ENCODE results near the gene ACAD9. TPM values are rescaled to one million over a fixed set of nuclear protein-coding genes. Genes with fewer than 3 reads are reported as not detected.

The ACAD9 gene
- total RNA-seq, 1 donor from 2014 or later = 43.0 TPM

DNA sequence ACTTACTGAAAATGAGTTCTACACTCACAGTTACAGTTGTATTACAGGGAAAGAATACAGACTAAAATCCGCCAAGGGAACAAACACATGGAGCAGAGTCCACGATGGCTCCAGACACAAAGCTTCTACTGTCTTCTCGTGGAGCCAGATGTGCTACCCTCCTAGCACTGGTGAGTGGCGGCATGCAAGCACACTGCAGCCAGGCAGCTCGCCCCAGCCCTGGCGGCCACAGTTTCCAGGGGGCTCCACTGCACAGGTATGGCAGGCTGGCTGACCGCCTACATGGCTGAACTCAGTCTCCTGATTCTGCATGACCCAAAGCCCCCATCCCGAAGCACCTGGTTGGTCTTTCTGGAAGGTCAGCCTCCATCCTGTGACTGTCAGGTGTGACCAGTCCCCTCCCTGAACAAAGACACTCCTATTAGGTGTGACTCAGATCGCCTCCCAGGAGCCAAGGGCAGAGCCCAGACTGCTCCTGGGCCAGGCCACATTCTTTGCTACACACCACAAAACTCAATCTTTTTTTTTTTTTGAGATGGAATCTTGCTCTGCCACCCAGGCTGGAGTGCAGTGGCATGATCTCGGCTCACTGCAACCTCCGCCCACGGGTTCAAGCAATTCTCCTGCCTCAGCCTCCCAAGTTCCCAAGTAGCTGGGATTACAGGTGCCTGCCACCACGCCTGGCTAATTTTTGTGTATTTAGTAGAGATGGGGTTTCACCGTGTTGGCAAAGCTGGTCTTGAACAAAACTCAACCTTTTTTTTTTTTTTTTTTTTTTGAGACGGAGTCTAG is 62.9 kb downstream of the ACAD9 start:
- TF ChIP-seq POLR2AphosphoS5 (IDR thresholded peaks at IDR 0.05; ENCODE audit: insufficient read depth in 1 of 2, low read depth in 1 of 2) (no peak), POLR2A (IDR thresholded peaks at IDR 0.05) (no peak)
- TF ChIP-seq, protein P1, sequence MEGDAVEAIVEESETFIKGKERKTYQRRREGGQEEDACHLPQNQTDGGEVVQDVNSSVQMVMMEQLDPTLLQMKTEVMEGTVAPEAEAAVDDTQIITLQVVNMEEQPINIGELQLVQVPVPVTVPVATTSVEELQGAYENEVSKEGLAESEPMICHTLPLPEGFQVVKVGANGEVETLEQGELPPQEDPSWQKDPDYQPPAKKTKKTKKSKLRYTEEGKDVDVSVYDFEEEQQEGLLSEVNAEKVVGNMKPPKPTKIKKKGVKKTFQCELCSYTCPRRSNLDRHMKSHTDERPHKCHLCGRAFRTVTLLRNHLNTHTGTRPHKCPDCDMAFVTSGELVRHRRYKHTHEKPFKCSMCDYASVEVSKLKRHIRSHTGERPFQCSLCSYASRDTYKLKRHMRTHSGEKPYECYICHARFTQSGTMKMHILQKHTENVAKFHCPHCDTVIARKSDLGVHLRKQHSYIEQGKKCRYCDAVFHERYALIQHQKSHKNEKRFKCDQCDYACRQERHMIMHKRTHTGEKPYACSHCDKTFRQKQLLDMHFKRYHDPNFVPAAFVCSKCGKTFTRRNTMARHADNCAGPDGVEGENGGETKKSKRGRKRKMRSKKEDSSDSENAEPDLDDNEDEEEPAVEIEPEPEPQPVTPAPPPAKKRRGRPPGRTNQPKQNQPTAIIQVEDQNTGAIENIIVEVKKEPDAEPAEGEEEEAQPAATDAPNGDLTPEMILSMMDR (IDR thresholded peaks at IDR 0.05) = no peak
- no peaks in the 10 kb centered on the region for H3K36me3 ChIP-seq
- no peaks in the 10 kb centered on the region for H3K27me3 ChIP-seq
- no peaks in the 10 kb centered on the region for H3K4me1 ChIP-seq
- peak in 1 of 2 donors; percentile 82 for DNase-seq (ENCODE audit: extremely low spot score in 2 of 2)
- H3K9me3 ChIP-seq = no peaks in the 10 kb centered on the region
- H3K27ac ChIP-seq = no peak overlapping the region
- no peak overlapping the region for H3K4me3 ChIP-seq
- intact Hi-C loops (cut with DNase I) = no loop called here

DNA sequence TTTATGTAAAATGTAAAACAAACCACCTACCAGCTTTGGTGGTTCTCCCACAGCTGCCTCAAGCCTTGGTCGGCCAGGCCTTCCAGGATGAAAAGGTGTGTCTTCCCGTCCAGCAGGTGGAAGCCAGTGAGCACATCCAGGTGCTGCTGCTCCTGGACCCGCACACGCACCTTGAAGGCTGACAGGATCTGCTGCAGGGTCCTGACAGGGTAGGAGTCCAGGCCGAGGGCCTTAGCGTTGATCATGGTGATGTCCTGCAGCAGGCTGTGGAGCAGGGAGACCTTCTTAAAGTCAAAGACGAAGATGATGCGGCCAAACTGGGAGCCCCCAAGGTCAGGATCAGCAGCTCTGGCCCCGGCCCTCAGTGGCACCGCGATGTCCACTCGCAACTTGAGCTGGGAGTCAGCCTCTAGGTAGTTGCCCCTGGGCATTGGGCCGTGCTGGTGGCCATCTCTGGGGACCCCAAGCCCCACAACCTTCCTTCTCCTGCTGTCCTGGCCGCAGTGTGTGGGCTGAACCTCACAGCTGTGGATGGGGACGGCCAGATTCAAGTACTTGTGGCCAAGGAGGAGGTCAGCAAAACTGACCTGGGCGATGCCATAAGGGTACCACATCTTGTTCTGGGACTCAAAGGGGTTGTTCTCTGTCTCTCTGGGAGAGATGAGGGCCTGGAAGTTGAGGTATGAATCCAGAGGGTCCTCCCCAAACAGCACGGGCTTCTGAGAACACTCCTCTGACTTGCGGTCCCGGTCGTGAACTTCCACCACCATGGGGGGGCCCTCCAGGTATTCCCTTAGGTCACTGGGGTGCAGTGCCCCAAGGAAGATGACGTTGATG is 65.8 kb downstream of the ACAD9 start:
- DNase-seq (ENCODE audit: extremely low spot score in 2 of 2) = peak in 1 of 2 donors; percentile 87
- intact Hi-C loops (cut with DNase I) = no loop called here
- H3K4me1 ChIP-seq = no peaks in the 10 kb centered on the region
- H3K4me3 ChIP-seq = no peak overlapping the region
- no peak overlapping the region for H3K27ac ChIP-seq
- H3K27me3 ChIP-seq = no peaks in the 10 kb centered on the region
- TF ChIP-seq POLR2A (IDR thresholded peaks at IDR 0.05) (no peak), POLR2AphosphoS5 (IDR thresholded peaks at IDR 0.05; ENCODE audit: insufficient read depth in 1 of 2, low read depth in 1 of 2) (no peak)
- H3K36me3 ChIP-seq = no peaks in the 10 kb centered on the region
- no peaks in the 10 kb centered on the region for H3K9me3 ChIP-seq

DNA sequence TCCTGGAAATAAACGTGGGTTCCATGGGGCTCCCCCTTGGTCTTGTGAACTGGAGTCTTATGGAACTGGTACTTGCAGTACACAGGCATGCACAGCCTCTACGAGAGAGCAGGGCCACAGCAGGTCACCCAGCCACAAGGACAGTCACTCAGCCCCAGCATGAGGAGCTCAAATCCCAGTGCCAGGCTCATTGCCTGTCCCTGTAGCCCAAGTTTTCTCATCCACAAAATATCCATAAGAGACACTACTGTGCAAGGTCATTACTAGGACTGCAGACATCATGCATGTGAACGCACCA is 66.4 kb downstream of the ACAD9 start:
- Histone ChIP-seq H3K36me3 (no peaks in the 10 kb centered on the region), H3K4me3 (no peak overlapping the region), H3K27ac (no peak overlapping the region), H3K27me3 (no peaks in the 10 kb centered on the region), H3K9me3 (no peaks in the 10 kb centered on the region), H3K4me1 (no peaks in the 10 kb centered on the region)
- no peak for DNase-seq (ENCODE audit: extremely low spot score in 2 of 2)
- intact Hi-C loops (cut with DNase I) = no loop called here
- TF ChIP-seq POLR2AphosphoS5 (IDR thresholded peaks at IDR 0.05; ENCODE audit: insufficient read depth in 1 of 2, low read depth in 1 of 2) = no peak
- TF ChIP-seq, protein P1 (IDR thresholded peaks at IDR 0.05) = no peak
- TF ChIP-seq POLR2A (IDR thresholded peaks at IDR 0.05) = no peak

DNA sequence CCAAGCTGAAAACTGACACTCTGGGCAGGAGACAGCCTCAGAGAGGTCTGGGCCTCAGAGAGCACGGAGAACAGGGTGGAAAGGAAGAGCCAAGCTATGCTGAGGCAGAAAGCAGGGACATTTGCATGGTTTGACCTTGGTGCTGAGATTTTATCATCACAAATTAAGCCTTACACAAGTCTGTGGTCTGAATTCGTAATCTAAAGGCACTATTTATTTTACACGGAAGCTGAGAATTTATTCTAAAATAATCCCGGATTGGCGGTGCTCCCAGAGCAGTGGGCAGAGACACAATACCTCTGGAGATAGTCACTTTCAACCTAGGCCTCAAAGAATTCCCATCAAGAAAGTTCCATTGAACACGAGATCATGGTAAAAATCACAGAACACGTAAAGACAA is 67.0 kb downstream of the ACAD9 start:
- no peaks in the 10 kb centered on the region for H3K4me1 ChIP-seq
- H3K4me3 ChIP-seq = no peak overlapping the region
- intact Hi-C loops (cut with DNase I) = no loop called here
- no peak for TF ChIP-seq POLR2A (IDR thresholded peaks at IDR 0.05)
- TF ChIP-seq, protein P1 (IDR thresholded peaks at IDR 0.05) = no peak
- no peak for TF ChIP-seq POLR2AphosphoS5 (IDR thresholded peaks at IDR 0.05; ENCODE audit: insufficient read depth in 1 of 2, low read depth in 1 of 2)
- H3K27me3 ChIP-seq = no peaks in the 10 kb centered on the region
- H3K27ac ChIP-seq = no peak overlapping the region
- no peaks in the 10 kb centered on the region for H3K9me3 ChIP-seq
- DNase-seq (ENCODE audit: extremely low spot score in 2 of 2) = no peak
- no peaks in the 10 kb centered on the region for H3K36me3 ChIP-seq

DNA sequence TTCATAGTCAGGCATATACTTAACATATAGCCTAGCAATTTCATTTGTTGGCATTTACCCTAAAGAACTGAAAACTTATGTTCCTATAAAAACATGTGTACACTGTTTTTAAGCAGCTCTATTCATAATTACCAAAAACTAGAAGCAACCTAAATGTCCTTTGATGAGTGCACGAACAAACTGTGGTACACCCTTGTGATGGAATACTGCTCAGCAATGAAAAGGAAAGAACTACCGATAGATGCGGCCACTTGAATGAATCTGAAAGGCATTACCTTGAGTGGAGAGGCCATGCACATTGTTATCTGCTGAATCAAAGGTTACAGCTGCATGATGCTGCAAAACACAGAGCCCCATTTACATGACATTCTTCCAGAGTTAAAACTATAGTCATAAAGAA is 69.7 kb downstream of the ACAD9 start:
- intact Hi-C loops (cut with DNase I) = no loop called here
- no peaks in the 10 kb centered on the region for H3K27me3 ChIP-seq
- TF ChIP-seq POLR2AphosphoS5 (IDR thresholded peaks at IDR 0.05; ENCODE audit: insufficient read depth in 1 of 2, low read depth in 1 of 2) (no peak), POLR2A (IDR thresholded peaks at IDR 0.05) (no peak)
- TF ChIP-seq, protein P1 (IDR thresholded peaks at IDR 0.05) = no peak
- peak in 1 of 2 donors; percentile 4 for DNase-seq (ENCODE audit: extremely low spot score in 2 of 2)
- H3K27ac ChIP-seq = no peak overlapping the region
- no peaks in the 10 kb centered on the region for H3K9me3 ChIP-seq
- no peaks in the 10 kb centered on the region for H3K36me3 ChIP-seq
- H3K4me1 ChIP-seq = no peaks in the 10 kb centered on the region
- no peak overlapping the region for H3K4me3 ChIP-seq
